ENCODE data around the gene ANKH.

- TF ChIP-seq CTCF (IDR thresholded peaks at IDR 0.05) (no peak), MAX (IDR thresholded peaks at IDR 0.05) (no peak), CHD2 (IDR thresholded peaks at IDR 0.05; ENCODE audit: low read length, partially characterized antibody) (no peak)
Observed at GRCh38 chr5:14809369-14810155, 62.0 kb downstream of the ANKH start.
